GM19438 (cell line): ENCODE results near the gene ICA1.
"Not testable (repeated sequence)": the region's sequence is repeated elsewhere in the genome, so short reads cannot be mapped to it uniquely, and the experiment has no call there.

Source experiments
- ATAC-seq: cut with Tn5 transposase; IDR thresholded peaks from one replicate; pipeline ENCODE4 v1.9.1; 2021; ENCODE audit warnings: low read depth; ENCODE audit not compliant: unreplicated experiment

Gene ICA1

DNA sequence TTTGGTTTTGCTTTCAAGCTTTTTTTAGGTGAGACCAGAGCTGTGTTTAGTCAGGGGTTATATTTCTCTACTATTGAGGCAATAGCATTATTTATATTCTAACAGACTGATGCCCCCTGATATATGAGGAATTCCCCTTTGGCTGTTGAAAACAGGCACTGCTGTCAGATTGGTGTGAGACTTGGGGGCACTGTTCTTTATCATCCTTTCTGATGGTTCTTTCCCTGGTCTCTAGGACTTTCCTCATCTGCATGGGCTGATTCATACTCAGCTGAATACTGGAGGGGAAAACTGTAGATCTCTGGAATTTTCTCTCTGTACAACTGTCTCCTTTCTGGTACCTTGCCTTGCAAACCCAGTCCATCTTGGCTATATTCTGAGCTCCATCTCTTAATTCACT, 10.0 kb upstream of the ICA1 start:
- ATAC-seq = no peak

DNA sequence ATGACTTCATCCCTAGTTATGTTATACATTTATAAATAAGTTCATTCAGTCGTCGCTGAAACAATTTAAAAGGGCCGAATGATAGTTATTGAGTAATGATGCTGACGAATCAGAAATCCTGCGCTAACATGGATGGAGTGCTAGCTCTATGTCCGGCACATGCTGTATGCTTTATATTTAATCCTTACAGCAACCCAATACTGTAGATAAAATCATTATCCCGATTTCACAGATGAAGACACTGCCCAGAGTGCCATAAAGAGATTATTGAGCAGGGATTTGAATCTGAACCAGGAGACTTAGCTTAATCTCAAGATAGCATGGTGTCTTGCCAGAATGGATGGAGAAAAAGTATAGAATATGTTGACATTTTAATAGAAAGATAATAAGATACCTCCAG, 1.1 kb upstream of the ICA1 start:
- no peak for ATAC-seq

DNA sequence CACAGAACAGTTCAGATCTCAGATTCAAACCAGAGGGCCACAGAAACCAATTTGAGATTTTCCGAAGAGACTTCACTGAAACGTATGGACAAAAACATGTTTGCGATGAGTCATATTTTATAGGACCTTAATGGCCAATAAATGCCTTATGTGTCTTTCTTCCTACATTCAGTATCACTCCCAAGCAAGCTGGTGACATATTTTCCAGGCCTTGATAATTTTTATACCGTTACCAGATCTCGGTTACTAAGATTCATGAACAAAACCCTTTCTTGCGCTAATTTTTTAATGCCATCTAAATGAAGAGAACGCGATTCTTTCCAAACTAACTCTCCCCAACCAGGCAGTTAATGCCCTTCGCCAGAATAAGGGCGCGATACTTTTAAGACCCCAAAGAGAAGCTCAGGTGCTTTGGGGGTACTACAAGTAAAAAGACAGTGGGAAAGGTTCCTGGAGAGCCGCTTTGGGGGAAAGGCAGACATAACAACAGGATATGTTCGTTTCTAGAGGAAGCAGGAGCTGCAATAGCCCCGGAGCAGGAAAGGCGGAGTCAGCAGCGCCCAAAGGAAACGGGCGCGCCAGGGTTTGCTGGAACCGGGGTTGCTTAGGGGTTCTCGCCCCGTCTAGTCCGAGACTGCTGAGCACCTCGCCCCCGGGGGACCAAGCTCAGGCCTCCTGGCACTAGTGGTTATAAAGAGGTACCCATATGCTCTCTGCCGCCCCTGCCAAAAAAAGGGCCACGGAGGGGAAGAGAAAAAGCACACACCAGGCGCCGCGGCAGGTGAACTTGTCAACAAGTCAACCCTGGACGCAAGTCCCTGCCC, 884 bp downstream of the ICA1 start:
- peak; percentile 17 for ATAC-seq

DNA sequence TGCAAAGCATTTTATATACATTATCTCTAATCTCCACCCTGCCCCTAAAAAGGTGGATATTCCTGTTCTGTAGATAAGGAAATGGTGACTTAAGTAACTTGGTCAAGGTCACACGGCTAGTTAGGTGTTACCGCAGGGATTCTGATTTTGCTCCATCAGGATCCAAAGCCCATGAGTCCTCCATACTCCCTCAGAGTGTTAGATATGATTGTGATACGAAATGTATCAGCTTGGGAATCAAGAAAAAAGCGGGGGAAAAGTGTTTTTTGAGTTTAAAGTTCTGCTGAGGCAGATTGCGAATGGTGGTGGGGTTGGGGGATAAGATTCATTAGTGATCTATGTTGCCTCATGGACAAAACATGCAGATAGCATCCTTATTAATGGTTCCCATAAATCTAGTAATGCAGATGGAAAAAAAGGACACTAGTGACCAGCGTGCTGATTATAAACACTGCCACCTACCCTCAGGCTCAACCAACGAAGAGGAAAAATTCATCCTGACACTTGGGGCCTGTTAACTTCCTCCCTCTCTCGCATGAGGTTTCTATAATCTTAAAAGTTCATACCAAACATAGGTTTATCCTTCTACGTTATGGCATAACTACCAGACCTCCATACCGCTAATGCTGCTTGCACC, 2.3 kb downstream of the ICA1 start:
- no peak for ATAC-seq

DNA sequence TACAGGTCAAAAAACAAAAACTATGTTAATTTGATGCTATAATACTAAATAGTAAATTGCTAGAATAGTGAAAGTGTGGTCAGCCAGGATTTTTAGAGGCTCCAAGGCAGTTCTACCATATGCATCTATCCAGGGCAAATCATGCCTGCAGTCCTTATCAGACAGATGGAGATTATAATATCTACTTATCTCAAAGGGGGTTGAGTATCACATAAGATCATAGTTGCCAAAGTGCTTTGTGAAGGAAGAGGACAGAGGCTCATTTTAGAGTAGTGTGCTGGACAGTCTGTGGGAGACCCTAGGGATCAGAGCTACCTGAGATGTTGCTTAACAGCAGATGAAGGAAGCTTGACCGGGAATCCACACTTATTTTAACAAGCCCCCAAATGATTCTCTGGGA, 3.2 kb downstream of the ICA1 start:
- no peak for ATAC-seq

DNA sequence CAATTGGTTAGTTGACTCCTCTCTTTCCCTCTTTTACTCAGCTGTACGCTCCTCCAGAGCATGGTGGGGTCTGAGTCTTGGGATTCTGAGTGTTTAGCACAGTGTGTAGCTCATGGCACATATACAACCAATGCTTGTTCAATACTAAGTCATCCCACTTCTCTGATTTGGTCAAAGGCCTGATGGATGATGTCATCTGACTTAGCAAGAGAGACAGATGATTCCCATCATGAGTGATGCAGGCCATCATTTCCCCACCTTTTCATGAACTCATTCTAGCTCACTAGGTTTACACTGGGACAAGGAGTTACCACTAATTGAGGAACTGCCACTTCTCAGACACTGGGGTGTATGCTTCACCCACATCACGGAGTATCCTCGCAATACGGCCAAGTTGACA, 3.8 kb downstream of the ICA1 start:
- ATAC-seq = no peak

DNA sequence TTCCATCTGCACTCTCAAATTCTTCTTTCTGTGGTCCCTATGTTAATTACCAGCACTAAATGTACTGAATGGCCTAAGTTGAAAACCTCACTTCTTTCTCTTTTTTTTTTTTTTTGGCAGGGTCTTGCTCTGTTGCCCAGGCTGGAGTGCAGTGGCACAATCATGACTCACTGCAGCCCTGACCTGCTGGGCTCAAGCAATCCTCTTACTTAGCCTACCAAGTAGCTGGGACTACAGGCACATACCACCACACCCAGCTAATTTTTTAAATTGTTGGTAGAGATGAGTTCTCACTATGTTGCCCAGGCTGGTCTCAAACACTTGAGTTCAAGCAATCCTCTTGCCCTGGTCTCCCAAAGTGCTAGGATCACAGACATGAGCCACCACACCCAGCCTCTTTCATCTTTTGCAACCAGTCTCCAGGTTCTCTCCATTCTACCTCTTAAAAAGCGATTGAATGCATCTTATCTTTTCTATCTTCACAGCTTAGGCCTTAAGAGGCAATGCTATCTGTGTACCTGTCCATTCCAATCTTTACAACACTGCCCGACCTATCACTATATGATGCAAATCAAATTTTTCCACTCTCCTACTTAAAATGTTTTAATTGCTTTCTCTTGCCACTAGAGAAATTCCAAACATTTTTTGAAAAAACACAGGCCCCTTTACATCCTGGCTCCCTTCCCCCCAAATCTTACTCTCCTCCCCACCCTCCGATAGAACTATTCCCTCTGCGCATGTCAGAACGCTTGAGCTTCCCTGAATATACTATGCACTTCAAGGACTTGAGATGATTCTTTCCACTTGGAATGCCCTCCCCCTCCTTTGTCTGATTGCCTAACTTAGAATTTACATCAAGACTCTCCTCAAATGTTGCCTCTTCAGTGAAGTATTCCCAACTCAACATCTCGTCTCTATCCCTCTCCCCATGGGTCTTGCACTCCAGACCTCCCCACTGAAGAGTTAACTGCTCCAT, 6.0 kb downstream of the ICA1 start:
- ATAC-seq = no peak

DNA sequence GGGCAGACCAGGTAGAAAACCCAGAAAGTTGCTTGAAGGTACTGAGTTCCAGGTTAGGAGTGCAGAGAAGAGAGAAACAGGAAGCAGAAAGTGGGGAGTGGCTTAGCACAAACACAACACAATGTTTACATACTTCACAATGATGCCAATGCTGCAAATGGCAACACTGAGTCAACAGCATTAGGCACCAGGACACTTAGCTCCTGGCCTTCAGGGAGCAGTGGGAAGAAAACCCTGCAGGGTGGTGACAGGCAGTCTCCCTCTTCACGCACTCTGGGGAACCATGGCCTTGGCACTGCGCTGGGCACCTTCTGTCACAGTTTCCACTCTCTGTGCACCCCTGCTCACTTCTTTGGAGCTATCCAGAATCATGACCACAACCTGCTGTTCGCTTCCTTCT, 7.3 kb downstream of the ICA1 start:
- ATAC-seq = no peak

DNA sequence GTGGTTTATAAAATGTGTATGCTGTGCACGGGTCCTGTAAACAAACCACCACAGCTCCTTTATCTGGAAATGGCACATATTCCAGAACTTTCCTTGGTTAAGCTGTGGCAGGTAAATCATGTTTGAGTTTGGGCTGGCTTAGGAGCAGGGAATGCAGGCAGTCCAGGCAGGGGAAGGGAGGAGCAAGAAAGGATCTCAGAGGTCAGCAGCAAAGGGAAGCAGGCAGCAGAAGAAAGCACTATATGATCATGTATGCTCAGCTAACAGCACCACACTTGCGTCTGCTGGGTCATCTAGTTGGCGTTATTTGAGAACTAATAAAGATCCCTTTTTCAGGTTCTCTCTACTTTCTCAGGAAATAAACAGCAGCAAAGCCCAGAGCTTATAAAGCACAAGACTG, 7.8 kb downstream of the ICA1 start:
- no peak for ATAC-seq

DNA sequence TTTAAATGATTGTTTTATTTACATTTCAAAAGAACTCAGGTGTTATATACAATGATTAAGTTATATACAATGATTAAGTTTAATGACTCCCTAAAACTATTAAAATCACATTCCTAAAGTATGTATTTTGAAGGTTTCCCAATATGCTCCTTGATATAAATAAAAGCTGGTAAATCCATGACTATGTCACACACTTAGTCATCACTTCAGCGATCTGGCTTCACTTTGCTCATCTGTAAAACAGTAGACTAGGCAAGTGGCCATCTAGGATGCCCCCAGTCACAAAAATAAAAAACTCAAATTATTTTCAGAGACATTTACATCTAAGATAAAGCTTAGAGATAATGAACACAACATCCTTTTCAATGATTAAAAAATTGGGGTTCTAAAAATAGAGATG, 10.8 kb downstream of the ICA1 start:
- ATAC-seq = no peak

DNA sequence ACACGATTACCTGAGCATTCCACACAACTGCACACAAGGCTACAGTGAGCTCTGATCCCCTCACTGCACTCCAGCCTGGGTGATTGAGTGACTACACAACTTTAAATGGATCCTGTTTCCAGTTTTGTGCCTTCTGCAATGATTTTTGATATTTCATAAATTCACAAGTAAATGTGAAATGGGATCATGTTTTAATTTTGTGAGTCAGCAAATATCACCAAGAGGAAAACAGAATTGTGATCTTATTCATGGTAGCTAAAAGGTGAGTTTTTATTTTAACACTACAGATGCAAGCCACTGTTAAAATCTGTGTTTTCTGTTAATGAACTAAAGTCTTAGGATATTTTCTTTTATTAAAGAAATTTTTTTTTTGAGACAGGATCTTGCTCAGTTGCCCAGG, 11.4 kb downstream of the ICA1 start:
- ATAC-seq = no peak

DNA sequence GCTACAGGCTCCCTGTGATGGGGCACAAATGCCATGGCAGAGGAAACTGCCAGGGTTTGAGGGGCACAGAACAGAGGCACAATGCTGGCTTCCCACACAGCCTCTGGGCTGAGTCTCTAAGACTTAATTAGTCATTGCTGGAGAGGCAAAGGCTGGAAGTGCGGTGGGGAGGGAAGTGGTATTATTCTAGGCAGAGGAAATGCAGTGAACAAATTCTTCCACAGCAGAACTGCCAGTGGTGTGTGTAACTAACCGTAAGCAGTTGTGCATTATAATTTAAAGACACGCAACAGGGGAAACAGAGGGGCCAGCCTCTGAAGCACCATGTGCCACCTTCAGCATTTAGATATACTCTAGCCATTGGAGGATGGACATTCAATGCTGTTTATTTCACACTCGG, 12.8 kb downstream of the ICA1 start:
- no peak for ATAC-seq

DNA sequence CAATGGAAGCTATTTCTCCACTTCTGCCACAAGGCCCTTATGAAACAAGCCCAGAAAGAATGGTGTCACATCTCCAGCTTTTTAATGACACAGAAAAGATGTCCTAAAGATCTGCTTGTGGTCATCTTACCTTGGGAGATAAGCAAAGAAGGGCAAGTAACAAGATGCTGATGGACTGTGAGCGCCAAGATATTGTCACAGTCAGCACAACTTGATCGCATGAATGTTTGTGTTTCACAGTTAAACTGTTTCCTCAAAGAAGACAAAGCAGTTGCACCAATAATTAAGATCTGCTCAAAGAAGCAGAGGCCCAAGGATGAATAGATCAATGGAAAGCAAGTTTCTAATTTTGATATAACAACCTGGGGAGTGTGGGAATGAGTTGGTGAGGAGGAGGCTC, 15.9 kb downstream of the ICA1 start:
- no peak for ATAC-seq

DNA sequence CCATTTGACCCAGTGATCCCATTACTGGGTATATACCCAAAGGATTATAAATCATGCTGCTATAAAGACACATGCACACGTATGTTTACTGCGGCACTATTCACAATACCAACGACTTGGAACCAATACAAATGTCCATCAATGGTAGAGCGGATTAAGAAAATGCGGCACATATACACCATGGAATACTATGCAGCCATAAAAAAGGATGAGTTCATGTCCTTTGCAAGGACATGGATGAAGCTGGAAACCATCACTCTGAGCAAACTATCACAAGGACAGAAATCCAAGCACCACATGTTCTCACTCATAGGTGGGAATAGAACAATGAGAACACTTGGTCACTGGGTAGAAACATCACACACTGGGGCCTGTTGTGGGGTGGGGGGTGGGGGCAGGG, 16.9 kb downstream of the ICA1 start:
- ATAC-seq = not testable (repeated sequence)

DNA sequence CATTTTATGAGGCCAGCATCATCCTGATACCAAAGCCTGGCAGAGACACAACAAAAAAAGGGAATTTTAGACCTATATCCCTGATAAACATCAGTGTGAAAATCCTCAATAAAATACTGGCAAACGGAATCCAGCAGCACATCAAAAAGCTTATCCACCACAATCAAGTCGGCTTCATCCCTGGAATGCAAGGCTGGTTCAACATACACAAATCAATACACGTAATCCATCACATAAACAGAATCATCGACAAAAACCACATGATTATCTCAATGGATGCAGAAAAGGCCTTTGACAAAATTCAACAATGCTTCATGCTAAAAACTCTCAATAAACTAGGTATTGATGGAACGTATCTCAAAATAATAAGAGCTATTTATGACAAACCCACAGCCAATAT, 18.9 kb downstream of the ICA1 start:
- not testable (repeated sequence) for ATAC-seq

DNA sequence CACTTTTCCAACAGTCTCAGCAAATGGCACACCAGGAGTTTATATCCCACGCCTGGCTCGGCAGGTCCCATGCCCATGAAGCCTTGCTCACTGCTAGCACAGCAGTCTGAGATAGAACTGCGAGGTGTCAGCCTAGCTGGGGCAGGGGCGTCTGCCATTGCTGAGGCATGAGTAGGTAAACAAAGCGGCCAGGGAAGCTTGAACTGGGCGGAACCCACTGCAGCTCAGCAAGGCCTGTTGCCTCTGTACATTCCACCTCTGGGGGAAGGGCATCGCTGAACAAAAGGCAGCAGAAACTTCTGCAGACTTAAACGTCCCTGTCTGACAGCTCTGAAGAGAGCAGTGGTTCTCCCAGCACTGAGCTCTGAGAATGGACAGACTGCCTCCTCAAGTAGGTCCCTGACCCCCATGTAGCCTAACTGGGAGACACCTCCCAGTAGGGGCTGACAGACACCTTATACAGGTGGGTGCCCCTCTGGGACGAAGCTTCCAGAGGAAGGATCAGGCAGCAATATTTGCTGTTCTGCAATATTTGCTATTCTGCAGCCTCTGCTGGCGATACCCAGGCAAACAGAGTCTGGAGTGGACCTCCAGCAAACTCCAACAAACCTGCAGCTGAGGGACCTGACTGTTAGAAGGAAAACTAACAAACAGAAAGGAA, 22.1 kb downstream of the ICA1 start:
- not testable (repeated sequence) for ATAC-seq

DNA sequence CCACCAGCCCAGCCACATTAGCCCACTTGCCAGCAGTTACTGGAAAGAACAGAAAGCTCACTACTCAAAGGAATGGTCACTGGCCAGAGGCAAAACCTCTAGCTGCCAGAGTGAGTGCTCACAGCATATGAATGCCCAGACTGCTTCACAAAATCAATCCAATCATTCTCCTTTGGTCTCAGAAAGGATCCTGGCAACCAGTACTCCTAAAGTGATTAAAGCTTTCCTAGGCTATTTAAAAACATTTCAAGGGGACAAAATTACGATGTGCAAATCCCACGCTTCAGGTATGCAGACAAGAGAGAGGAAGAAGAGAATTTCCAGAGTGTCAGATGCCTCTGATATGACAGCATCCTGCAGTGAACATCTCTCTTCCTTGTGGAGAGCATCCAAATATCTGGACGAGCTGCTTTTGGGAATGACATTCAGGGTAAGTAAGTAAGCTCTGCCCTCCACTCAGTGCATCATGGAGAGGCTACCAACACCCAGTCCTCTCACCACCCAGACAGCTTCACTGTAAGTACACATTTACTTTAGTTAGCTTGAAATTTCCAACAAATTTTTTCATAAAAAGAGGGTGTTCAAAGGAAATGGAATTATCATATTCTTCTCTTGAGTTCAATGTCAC, 25.1 kb downstream of the ICA1 start:
- no peak for ATAC-seq

DNA sequence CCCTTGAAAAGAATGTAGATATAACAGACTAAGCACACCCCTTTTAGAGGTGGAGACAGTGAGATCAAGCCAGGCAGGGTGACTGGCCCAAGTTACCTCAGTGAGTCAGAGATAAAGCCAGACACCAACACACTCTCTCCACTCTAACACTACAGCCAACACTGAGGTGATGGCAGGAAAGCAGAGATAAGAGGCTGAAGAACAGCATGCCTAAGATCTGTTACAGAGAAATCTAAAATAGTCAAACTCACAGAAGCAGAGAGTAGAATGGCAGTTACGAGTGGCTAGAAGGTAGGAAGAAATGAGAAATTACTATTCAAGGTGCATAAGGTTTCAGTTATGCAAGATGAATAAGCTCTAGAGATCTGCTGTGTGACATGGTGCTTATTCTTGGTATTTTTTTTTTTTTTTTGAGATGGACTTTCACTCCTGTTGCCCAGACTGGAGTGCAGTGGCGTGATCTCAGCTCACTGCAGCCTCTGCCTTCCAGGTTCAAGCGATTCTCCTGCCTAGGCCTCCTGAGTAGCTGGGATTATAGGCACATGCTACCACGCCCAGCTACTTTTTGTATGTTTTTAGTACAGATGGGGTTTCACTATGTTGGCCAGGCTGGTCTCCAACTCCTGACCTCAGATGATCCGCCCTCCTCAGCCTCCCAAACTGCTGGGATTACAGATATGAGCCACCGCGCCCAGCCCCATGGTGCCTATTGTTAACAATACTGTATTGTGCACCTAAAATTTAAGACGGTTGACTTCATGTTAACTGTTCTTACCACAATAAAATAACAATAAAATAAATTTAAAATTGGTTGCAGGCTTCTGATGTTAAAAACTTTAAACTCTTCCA, 28.7 kb downstream of the ICA1 start:
- ATAC-seq = no peak

DNA sequence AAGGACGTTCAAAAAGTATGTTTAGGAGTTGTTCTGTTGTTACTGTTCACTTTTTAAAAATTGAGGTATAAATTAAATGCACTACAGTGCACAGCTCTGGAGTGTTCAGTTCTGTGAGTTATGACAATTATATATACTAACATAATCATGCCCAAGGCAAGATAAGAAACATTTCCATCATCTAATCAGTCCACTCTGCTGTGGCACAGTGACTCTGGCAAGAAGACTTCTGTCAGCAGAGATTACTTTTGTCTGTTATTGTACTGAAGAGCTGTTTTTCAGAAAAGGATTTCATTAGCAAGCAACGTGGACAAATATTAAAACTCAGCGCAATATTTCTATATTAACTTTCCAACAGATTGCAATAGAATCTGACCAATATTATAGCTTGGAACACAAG, 32.0 kb downstream of the ICA1 start:
- no peak for ATAC-seq
